H9 (cell line): ENCODE data around the gene DNHD1. TPM values are rescaled to one million over a fixed set of nuclear protein-coding genes. Genes with fewer than 3 reads are reported as not detected.

ENCODE experiments used
- DNase-seq: peaks from one replicate; pipeline ENCODE4 v3.0.0-alpha.2; 2017
- H2AFZ ChIP-seq: one replicate; pipeline ENCODE4 v1.6.1; 2013; ENCODE audit warnings: mild to moderate bottlenecking, low read length, control low read depth, moderate library complexity
- H2AK5ac ChIP-seq: 2 replicates; pipeline ENCODE4 v1.6.1; 2013; ENCODE audit warnings: low read length, control low read depth, mixed read lengths; ENCODE audit not compliant: insufficient read length
- H2BK120ac ChIP-seq: one replicate; pipeline ENCODE4 v1.6.1; 2013; ENCODE audit warnings: low read depth, mild to moderate bottlenecking, low read length, control low read depth, inconsistent platforms; ENCODE audit not compliant: poor library complexity, severe bottlenecking
- H2BK12ac ChIP-seq: 2 replicates; pipeline ENCODE4 v1.6.1; 2013; ENCODE audit warnings: low read length, control low read depth, mixed read lengths, low read depth; ENCODE audit not compliant: insufficient read length
- H2BK15ac ChIP-seq: 2 replicates; pipeline ENCODE4 v1.6.1; 2013; ENCODE audit warnings: low read depth, low read length, control low read depth
- H2BK20ac ChIP-seq: one replicate; pipeline ENCODE4 v1.6.1; 2013; ENCODE audit warnings: low read depth, mild to moderate bottlenecking, low read length, control low read depth, inconsistent platforms; ENCODE audit not compliant: poor library complexity, severe bottlenecking
- H2BK5ac ChIP-seq: 2 replicates; pipeline ENCODE4 v1.6.1; 2013; ENCODE audit warnings: low read length, control low read depth, mixed read lengths; ENCODE audit not compliant: insufficient read length
- H3K14ac ChIP-seq: 2 replicates; pipeline ENCODE4 v1.6.1; 2013; ENCODE audit warnings: low read length, control low read depth; ENCODE audit not compliant: insufficient read depth
- H3K18ac ChIP-seq: 2 replicates; pipeline ENCODE4 v1.6.1; 2013; ENCODE audit warnings: low read depth, mild to moderate bottlenecking, mixed read lengths, low read length, control low read depth; ENCODE audit not compliant: insufficient read length
- H3K23ac ChIP-seq: 2 replicates; pipeline ENCODE4 v1.6.1; 2013; ENCODE audit warnings: low read length, control low read depth, mixed read lengths, low read depth; ENCODE audit not compliant: insufficient read length
- H3K23me2 ChIP-seq: 2 replicates; pipeline ENCODE4 v1.6.1; 2013; ENCODE audit warnings: low read depth, mild to moderate bottlenecking, mixed read lengths, low read length, control low read depth; ENCODE audit not compliant: insufficient read length, poor library complexity, severe bottlenecking
- H3K27ac ChIP-seq: 2 replicates; pipeline ENCODE4 v1.5.1; 2013; ENCODE audit warnings: low read length, control low read depth, mixed read lengths, low read depth; ENCODE audit not compliant: insufficient read length
- H3K27me3 ChIP-seq: 2 replicates; pipeline ENCODE4 v1.6.1; 2013; ENCODE audit warnings: low read length, control low read depth, inconsistent platforms; ENCODE audit not compliant: insufficient read depth
- H3K4ac ChIP-seq: 2 replicates; pipeline ENCODE4 v1.6.1; 2013; ENCODE audit warnings: low read depth, mild to moderate bottlenecking, control low read depth, inconsistent platforms, low read length, moderate library complexity
- H3K4me1 ChIP-seq: 2 replicates; pipeline ENCODE4 v1.6.1; 2013; ENCODE audit warnings: low read length, control low read depth, inconsistent platforms; ENCODE audit not compliant: insufficient read depth
- H3K4me2 ChIP-seq: 2 replicates; pipeline ENCODE4 v1.6.1; 2013; ENCODE audit warnings: low read length, control low read depth, mixed read lengths; ENCODE audit not compliant: insufficient read length, insufficient read depth
- H3K56ac ChIP-seq: 2 replicates; pipeline ENCODE4 v1.6.1; 2013; ENCODE audit warnings: low read depth, mild to moderate bottlenecking, mixed read lengths, low read length, control low read depth; ENCODE audit not compliant: insufficient read length
- H3K79me1 ChIP-seq: 2 replicates; pipeline ENCODE4 v1.6.1; 2013; ENCODE audit warnings: low read depth, mild to moderate bottlenecking, moderate library complexity, low read length, control low read depth, inconsistent platforms; ENCODE audit not compliant: insufficient read depth, poor library complexity, severe bottlenecking
- H3K79me2 ChIP-seq: 2 replicates; pipeline ENCODE4 v1.6.1; 2013; ENCODE audit warnings: low read length, control low read depth, inconsistent platforms; ENCODE audit not compliant: insufficient read depth
- H3K9ac ChIP-seq: 2 replicates; pipeline ENCODE4 v1.6.1; 2013; ENCODE audit warnings: low read length, control low read depth, mixed read lengths; ENCODE audit not compliant: insufficient read length; ENCODE audit errors: extremely low read depth
- H3K9me3 ChIP-seq: one replicate; pipeline ENCODE4 v1.6.1; 2013; ENCODE audit warnings: low read depth, low read length, inconsistent platforms; ENCODE audit not compliant: control insufficient read depth
- H3T11ph ChIP-seq: one replicate; pipeline ENCODE4 v1.6.1; 2013; ENCODE audit warnings: mild to moderate bottlenecking, low read length, control low read depth, inconsistent platforms
- H4K20me1 ChIP-seq: one replicate; pipeline ENCODE4 v1.6.1; 2013; ENCODE audit not compliant: control insufficient read depth, insufficient read length, insufficient read depth
- H4K5ac ChIP-seq: 2 replicates; pipeline ENCODE4 v1.6.1; 2013; ENCODE audit warnings: low read depth, mild to moderate bottlenecking, mixed read lengths, low read length, control low read depth; ENCODE audit not compliant: insufficient read length
- H4K8ac ChIP-seq: replicated peaks from 2 replicates; pipeline ENCODE4 v1.6.1; 2013; ENCODE audit warnings: low read length, control low read depth, mixed read lengths, low read depth; ENCODE audit not compliant: insufficient read length
- H4K91ac ChIP-seq: 2 replicates; pipeline ENCODE4 v1.6.1; 2013; ENCODE audit warnings: low read depth, mild to moderate bottlenecking, moderate library complexity, mixed read lengths, low read length, control low read depth; ENCODE audit not compliant: insufficient read length
- H3K27ac Mint-ChIP-seq, 3 experiments: 2 replicates in 2 of 3; 3 replicates in 1 of 3; pipeline ENCODE4 v1.8.0; 2020 to 2021; ENCODE audit warnings: mixed read lengths in 3 of 3, mild to moderate bottlenecking in 1 of 3, moderate library complexity in 1 of 3
- H3K27me3 Mint-ChIP-seq: 2 replicates; pipeline ENCODE4 v1.8.0; 2021; ENCODE audit warnings: low read depth, mild to moderate bottlenecking, moderate library complexity, mixed read lengths
- H3K36me3 Mint-ChIP-seq, 3 experiments: 2 replicates in 2 of 3; 3 replicates in 1 of 3; pipeline ENCODE4 v1.8.0; 2020 to 2021; ENCODE audit warnings: low read depth in 3 of 3, mixed read lengths in 3 of 3; ENCODE audit not compliant: insufficient read depth in 1 of 3
- H3K4me1 Mint-ChIP-seq, 2 experiments: 2 replicates each; pipeline ENCODE4 v1.8.0; 2020; ENCODE audit warnings: mixed read lengths in 2 of 2
- H3K4me3 Mint-ChIP-seq, 2 experiments: 2 replicates in 1 of 2; 3 replicates in 1 of 2; pipeline ENCODE4 v1.8.0; 2020 to 2021; ENCODE audit warnings: mild to moderate bottlenecking in 2 of 2, mixed read lengths in 2 of 2, moderate library complexity in 1 of 2
- H3K9me3 Mint-ChIP-seq, 2 experiments: 2 replicates in 1 of 2; 3 replicates in 1 of 2; pipeline ENCODE4 v1.8.0; 2020; ENCODE audit warnings: mild to moderate bottlenecking in 2 of 2, mixed read lengths in 2 of 2, moderate library complexity in 1 of 2
- CTCF ChIP-seq: fragments of 200-600 bp; sonication (generic); conservative IDR thresholded peaks from 3 replicates; pipeline ENCODE4 v1.8.0; 2021; ENCODE audit warnings: antibody characterized with exemption, mild to moderate bottlenecking
- WGBS: extraction: QIAGEN DNeasy Blood & Tissue Kit; methylation state at CpG from one replicate; pipeline ENCODE4 v1.1.7; 2013; ENCODE audit warnings: missing lambda C conversion rate, low lambda C conversion rate, mixed read lengths; ENCODE audit not compliant: insufficient read length; ENCODE audit errors: extremely low coverage; 5-methylcytosine and 5-hydroxymethylcytosine counted together
- total RNA-seq: library from RNA; stranded (reverse); gene quantifications from 2 replicates; pipeline ENCODE4 v1.2.1, GENCODE V29; 2021

The DNHD1 gene
- total RNA-seq, 1 experiment from 2014 or later: 3.5 TPM

DNA sequence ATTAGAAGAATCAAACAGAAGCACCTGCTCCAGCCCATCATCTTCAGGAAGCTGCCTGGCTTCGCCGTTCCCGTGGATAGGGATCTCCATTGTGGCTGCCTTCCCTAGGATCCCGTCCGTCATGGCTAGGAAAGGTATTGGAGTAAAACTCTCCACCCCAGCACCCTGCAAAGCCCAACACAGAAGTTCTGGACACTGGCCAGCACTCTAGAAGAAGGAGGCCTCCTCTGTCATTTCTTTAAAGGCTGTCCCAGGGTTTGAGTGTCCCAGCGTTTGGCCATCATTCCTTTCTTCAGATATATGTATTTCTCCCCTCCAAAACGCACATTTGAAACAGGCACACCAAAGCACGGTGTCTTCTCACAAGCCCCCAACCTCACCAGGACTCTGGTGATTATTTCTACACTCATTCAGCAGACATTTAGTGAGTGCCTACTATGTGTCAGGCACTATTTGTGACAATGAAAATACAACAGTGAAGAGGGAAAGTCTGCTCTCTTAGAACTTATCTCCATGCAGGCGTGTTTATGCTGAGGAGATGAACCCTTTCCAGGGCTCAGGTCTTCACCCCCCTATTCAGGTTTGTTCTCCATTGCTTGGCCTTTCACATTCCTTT is 16.7 kb upstream of the DNHD1 start:
- Histone ChIP-seq H4K20me1 (no peaks in the 10 kb centered on the region), H3K56ac (no peak overlapping the region), H3K23ac (no peak overlapping the region), H3K9me3 (no peaks in the 10 kb centered on the region), H4K5ac (no peak overlapping the region), H3K27me3 (no peaks in the 10 kb centered on the region), H4K8ac (no peak overlapping the region), H3K4me2 (peak overlapping the region; percentile 90), H3K9ac (peak overlapping the region; percentile 67), H2BK20ac (no peak overlapping the region), H4K91ac (no peak overlapping the region), H3K14ac (peak overlapping the region; percentile 33), H3K79me2 (peaks cover 18% of the 10 kb centered on the region; the same call in 1 of the 2 replicates), H2BK120ac (no peak overlapping the region), H2AK5ac (no peak overlapping the region), H3K27ac (no peak overlapping the region), H3K18ac (no peak overlapping the region), H2BK12ac (no peak overlapping the region), H2AFZ (no peak overlapping the region), H2BK5ac (no peak overlapping the region), H3K79me1 (peaks cover 16% of the 10 kb centered on the region), H3K23me2 (peaks cover 13% of the 10 kb centered on the region), H3T11ph (no peak overlapping the region), H2BK15ac (no peak overlapping the region), H3K4ac (no peak overlapping the region), H3K4me1 (no peaks in the 10 kb centered on the region; the same call in 1 of the 2 replicates)
- no peaks in the 10 kb centered on the region; the same call in 1 of the 2 replicates for H3K27me3 Mint-ChIP-seq
- H3K27ac Mint-ChIP-seq: peak overlapping the region; percentile 96 to 100 (median 98); a peak in 5 of 7 replicates
- peaks cover 44 to 54% (median 50%) of the 10 kb centered on the region in 3 experiments for H3K36me3 Mint-ChIP-seq
- WGBS: no CpG with 5 or more reads among the region's 9 CpGs
- no peak for DNase-seq
- H3K4me1 Mint-ChIP-seq: peaks cover 17 to 19% of the 10 kb centered on the region in 2 experiments
- H3K9me3 Mint-ChIP-seq: no peaks in the 10 kb centered on the region
- H3K4me3 Mint-ChIP-seq: peak overlapping the region; percentile 98 to 99
- no peak for TF ChIP-seq CTCF
